Astrocyte of the hippocampus (primary cell): ENCODE measurements around the gene HIP1R.
A peak's percentile ranks its signal among the peaks of the same experiment; 100 is the strongest.

Experiments
- DNase-seq: peaks from one replicate; pipeline ENCODE4 v3.0.0; 2011; ENCODE audit warnings: low read depth, low spot score

Gene HIP1R

GRCh38 chr12:122860040-122860853, 25.0 kb downstream of the HIP1R start:
- DNase-seq, result peak; percentile 88

GRCh38 chr12:122860854-122861586, 25.8 kb downstream of the HIP1R start:
- no peak for DNase-seq

- no peak for DNase-seq
These were observed 26.3 kb downstream of the HIP1R start for GRCh38 chr12:122861587-122861970.

GRCh38 chr12:122862110-122862634, 26.9 kb downstream of the HIP1R start:
- DNase-seq, result no peak

GRCh38 chr12:122862872-122863701, 27.8 kb downstream of the HIP1R start:
- no peak for DNase-seq

- no peak for DNase-seq
These were observed 29.6 kb downstream of the HIP1R start for GRCh38 chr12:122864894-122865253.

GRCh38 chr12:122865268-122866231, 30.3 kb downstream of the HIP1R start:
- DNase-seq, result peak; percentile 56

GRCh38 chr12:122866379-122866778, 31.1 kb downstream of the HIP1R start:
- DNase-seq, result no peak

- no peak for DNase-seq
These were observed 31.8 kb downstream of the HIP1R start for GRCh38 chr12:122866950-122867607.

GRCh38 chr12:122867691-122868461, 32.6 kb downstream of the HIP1R start:
- no peak for DNase-seq

GRCh38 chr12:122868471-122869177, 33.4 kb downstream of the HIP1R start:
- no peak for DNase-seq

GRCh38 chr12:122869207-122869973, 34.1 kb downstream of the HIP1R start:
- DNase-seq, result no peak

- DNase-seq, result no peak
These were observed 35.0 kb downstream of the HIP1R start for GRCh38 chr12:122870163-122870842.

GRCh38 chr12:122870867-122871664, 35.8 kb downstream of the HIP1R start:
- DNase-seq, result peak; percentile 62

- DNase-seq, result peak; percentile 71
These were observed 36.9 kb downstream of the HIP1R start for GRCh38 chr12:122871851-122872780.
